Right atrium auricular region (tissue), 2 donors: Measurements from ENCODE around the gene P2RY6. TPM values are rescaled to one million over a fixed set of nuclear protein-coding genes. Genes with fewer than 3 reads are reported as not detected.

Experiments used
- DNase-seq: peaks from one replicate; pipeline ENCODE4 v3.0.0-alpha.2; 2019; ENCODE audit warnings: low spot score
- H3K27ac ChIP-seq, 2 donors: fragments of 200-600 bp; sonication (generic); 1 replicate in 1 of 2; 2 replicates in 1 of 2; pipeline ENCODE4 v1.5.1; 2016 to 2019
- H3K27me3 ChIP-seq, 2 donors: fragments of 200-600 bp; sonication (generic); one replicate each; pipeline versions ENCODE4 v1.5.1 to v1.6.0; 2017 to 2019
- H3K36me3 ChIP-seq: fragments of 200-600 bp; sonication (generic); one replicate; pipeline ENCODE4 v1.5.1; 2016
- H3K4me1 ChIP-seq, 2 donors: fragments of 200-600 bp; sonication (generic); one replicate each; pipeline versions ENCODE4 v1.5.1 to v1.6.0; 2017 to 2019
- H3K4me3 ChIP-seq, 2 donors: fragments of 200-600 bp; sonication (generic); 1 replicate in 1 of 2; 2 replicates in 1 of 2; pipeline ENCODE4 v1.5.1; 2017 to 2019; ENCODE audit warnings: mild to moderate bottlenecking in 1 of 2, moderate library complexity in 1 of 2
- H3K9me3 ChIP-seq, 2 donors: fragments of 200-600 bp; sonication (generic); one replicate each; pipeline ENCODE4 v1.5.1; 2019
- CTCF ChIP-seq, 2 donors: fragments of 200-600 bp; sonication (generic); IDR thresholded peaks; one replicate each; pipeline ENCODE4 v1.5.1; 2019; ENCODE audit warnings: antibody characterized with exemption in 2 of 2
- total RNA-seq, 2 donors: library from RNA; depleted of rRNA; stranded (reverse); fragments of >200 nt; gene quantifications; one replicate each; pipeline ENCODE4 v1.1.0, GENCODE V29; 2016

The P2RY6 gene
- total RNA-seq, 2 donors from 2014 or later: 0.19 to 1.9 TPM

GRCh38 chr11:73280626-73281025 lies 8.5 kb downstream of the P2RY6 start:
- no peaks in the 10 kb centered on the region for H3K27me3 ChIP-seq
- no peak for DNase-seq
- no peaks in the 10 kb centered on the region for H3K4me1 ChIP-seq
- no peak overlapping the region for H3K4me3 ChIP-seq
- TF ChIP-seq CTCF (IDR thresholded peaks at IDR 0.05): no peak
- no peaks in the 10 kb centered on the region for H3K36me3 ChIP-seq
- H3K9me3 ChIP-seq: no peaks in the 10 kb centered on the region
- peak overlapping the region in 1 of 2 donors; percentile 27 for H3K27ac ChIP-seq

- Histone ChIP-seq H3K27me3 (no peaks in the 10 kb centered on the region), H3K4me1 (no peaks in the 10 kb centered on the region), H3K27ac (peak overlapping the region in 1 of 2 donors; percentile 27), H3K36me3 (no peaks in the 10 kb centered on the region), H3K9me3 (no peaks in the 10 kb centered on the region), H3K4me3 (no peak overlapping the region)
- no peak for DNase-seq
- TF ChIP-seq CTCF (IDR thresholded peaks at IDR 0.05): no peak
Measured at GRCh38 chr11:73281201-73281741, 9.1 kb downstream of the P2RY6 start.

GRCh38 chr11:73281796-73282660 lies 9.9 kb downstream of the P2RY6 start:
- Histone ChIP-seq H3K27me3 (no peaks in the 10 kb centered on the region), H3K4me3 (no peak overlapping the region), H3K4me1 (no peaks in the 10 kb centered on the region), H3K9me3 (no peaks in the 10 kb centered on the region), H3K27ac (no peak overlapping the region), H3K36me3 (no peaks in the 10 kb centered on the region)
- DNase-seq: no peak
- TF ChIP-seq CTCF (IDR thresholded peaks at IDR 0.05): no peak

GRCh38 chr11:73283276-73284000 lies 11.3 kb downstream of the P2RY6 start:
- TF ChIP-seq CTCF (IDR thresholded peaks at IDR 0.05): no peak
- H3K4me1 ChIP-seq: peaks cover 0 to 14% of the 10 kb centered on the region in 2 donors
- H3K27ac ChIP-seq: no peak overlapping the region
- no peaks in the 10 kb centered on the region for H3K27me3 ChIP-seq
- H3K9me3 ChIP-seq: no peaks in the 10 kb centered on the region
- H3K36me3 ChIP-seq: no peaks in the 10 kb centered on the region
- no peak overlapping the region for H3K4me3 ChIP-seq
- DNase-seq: no peak

GRCh38 chr11:73284106-73284505 lies 12.0 kb downstream of the P2RY6 start:
- no peak for TF ChIP-seq CTCF (IDR thresholded peaks at IDR 0.05)
- no peaks in the 10 kb centered on the region for H3K27me3 ChIP-seq
- no peak for DNase-seq
- H3K4me1 ChIP-seq: peaks cover 0 to 20% of the 10 kb centered on the region in 2 donors
- H3K36me3 ChIP-seq: no peaks in the 10 kb centered on the region
- no peak overlapping the region for H3K4me3 ChIP-seq
- H3K9me3 ChIP-seq: no peaks in the 10 kb centered on the region
- no peak overlapping the region for H3K27ac ChIP-seq
